SU-DHL-6 (cell line): ENCODE results near the gene TNFRSF12A.

Experiments used
- H2AFZ ChIP-seq: fragments of 200-600 bp; sonication (generic); 2 replicates; pipeline ENCODE4 v1.6.1; 2014; ENCODE audit warnings: low read depth, mild to moderate bottlenecking, moderate library complexity, mixed read lengths, antibody characterized with exemption, low read length; ENCODE audit not compliant: severe bottlenecking
- H3F3A ChIP-seq: fragments of 200-600 bp; shearing (Covaris generic); 2 replicates; pipeline ENCODE4 v1.6.0; 2016; ENCODE audit warnings: antibody characterized with exemption, mild to moderate bottlenecking; ENCODE audit not compliant: insufficient read depth
- H3K27ac ChIP-seq: fragments of 200-600 bp; sonication (generic); 2 replicates; pipeline ENCODE4 v1.5.1; 2016; ENCODE audit warnings: low read depth, mild to moderate bottlenecking, low read length, moderate library complexity, mixed read lengths
- H3K27me3 ChIP-seq: fragments of 200-600 bp; sonication (generic), shearing (Covaris generic); 2 replicates; pipeline ENCODE4 v1.6.0; 2014; ENCODE audit warnings: mild to moderate bottlenecking, low read length
- H3K36me3 ChIP-seq: fragments of 200-600 bp; sonication (generic); 2 replicates; pipeline ENCODE4 v1.6.1; 2014; ENCODE audit warnings: mild to moderate bottlenecking, low read length, mixed read lengths
- H3K4me2 ChIP-seq: fragments of 300-600, 200-600 bp; shearing (Covaris generic), sonication (generic); 2 replicates; pipeline ENCODE4 v1.6.0; 2014; ENCODE audit warnings: low read length, low read depth, mild to moderate bottlenecking; ENCODE audit not compliant: poor library complexity, severe bottlenecking
- H3K4me3 ChIP-seq: fragments of 200-600 bp; sonication (generic); 2 replicates; pipeline ENCODE4 v1.5.1; 2014; ENCODE audit warnings: antibody characterized with exemption, low read length, mild to moderate bottlenecking, mixed read lengths; ENCODE audit not compliant: insufficient read depth, poor library complexity, severe bottlenecking
- H3K79me2 ChIP-seq: fragments of 200-600 bp; sonication (generic); 2 replicates; pipeline ENCODE4 v1.6.1; 2014; ENCODE audit warnings: mild to moderate bottlenecking, low read length, moderate library complexity; ENCODE audit not compliant: insufficient read depth
- H3K9ac ChIP-seq: fragments of 200-600 bp; sonication (generic); 2 replicates; pipeline ENCODE4 v1.7.0; 2014; ENCODE audit warnings: mild to moderate bottlenecking, low read length
- H3K9me2 ChIP-seq: fragments of 200-600 bp; sonication (generic); replicated peaks from 2 replicates; pipeline ENCODE4 v1.6.1; 2014; ENCODE audit warnings: low read length; ENCODE audit not compliant: insufficient read depth
- H3K9me3 ChIP-seq: fragments of 200-600 bp; sonication (generic); 2 replicates; pipeline ENCODE4 v1.6.1; 2014; ENCODE audit warnings: low read length, mixed read lengths; ENCODE audit not compliant: insufficient read depth
- H4K20me1 ChIP-seq: fragments of 200-600 bp; sonication (generic); 2 replicates; pipeline ENCODE4 v1.6.1; 2014; ENCODE audit warnings: low read depth, mild to moderate bottlenecking, antibody characterized with exemption, low read length, moderate library complexity, mixed read lengths
- EZH2phosphoT487 ChIP-seq: fragments of 200-600 bp; sonication (generic), shearing (Covaris generic); conservative IDR thresholded peaks from 2 replicates; pipeline ENCODE4 v1.6.1; 2018; ENCODE audit warnings: mild to moderate bottlenecking, antibody characterized with exemption, low read length, moderate library complexity, mixed read lengths
- TF ChIP-seq, protein P1 (sequence below): fragments of 200-600 bp; sonication (generic); IDR thresholded peaks from one replicate; pipeline ENCODE4 v1.5.1; 2017; ENCODE audit warnings: antibody characterized with exemption, mild to moderate bottlenecking, low read length, moderate library complexity; ENCODE audit not compliant: insufficient read depth, poor library complexity, severe bottlenecking

TNFRSF12A gene

GRCh38 chr16:3007059-3007956 is 12.9 kb upstream of the TNFRSF12A start:
- H3K9ac ChIP-seq, result no peak overlapping the region
- H3K9me2 ChIP-seq, result no peaks in the 10 kb centered on the region
- no peaks in the 10 kb centered on the region for H4K20me1 ChIP-seq
- no peaks in the 10 kb centered on the region for H3F3A ChIP-seq
- no peak overlapping the region for H3K4me3 ChIP-seq
- no peak overlapping the region for H3K27ac ChIP-seq
- H3K79me2 ChIP-seq, result no peaks in the 10 kb centered on the region
- H3K36me3 ChIP-seq, result no peaks in the 10 kb centered on the region
- H2AFZ ChIP-seq, result no peak overlapping the region
- no peaks in the 10 kb centered on the region for H3K9me3 ChIP-seq
- H3K27me3 ChIP-seq, result no peaks in the 10 kb centered on the region
- no peak for TF ChIP-seq EZH2phosphoT487
- TF ChIP-seq, protein P1, sequence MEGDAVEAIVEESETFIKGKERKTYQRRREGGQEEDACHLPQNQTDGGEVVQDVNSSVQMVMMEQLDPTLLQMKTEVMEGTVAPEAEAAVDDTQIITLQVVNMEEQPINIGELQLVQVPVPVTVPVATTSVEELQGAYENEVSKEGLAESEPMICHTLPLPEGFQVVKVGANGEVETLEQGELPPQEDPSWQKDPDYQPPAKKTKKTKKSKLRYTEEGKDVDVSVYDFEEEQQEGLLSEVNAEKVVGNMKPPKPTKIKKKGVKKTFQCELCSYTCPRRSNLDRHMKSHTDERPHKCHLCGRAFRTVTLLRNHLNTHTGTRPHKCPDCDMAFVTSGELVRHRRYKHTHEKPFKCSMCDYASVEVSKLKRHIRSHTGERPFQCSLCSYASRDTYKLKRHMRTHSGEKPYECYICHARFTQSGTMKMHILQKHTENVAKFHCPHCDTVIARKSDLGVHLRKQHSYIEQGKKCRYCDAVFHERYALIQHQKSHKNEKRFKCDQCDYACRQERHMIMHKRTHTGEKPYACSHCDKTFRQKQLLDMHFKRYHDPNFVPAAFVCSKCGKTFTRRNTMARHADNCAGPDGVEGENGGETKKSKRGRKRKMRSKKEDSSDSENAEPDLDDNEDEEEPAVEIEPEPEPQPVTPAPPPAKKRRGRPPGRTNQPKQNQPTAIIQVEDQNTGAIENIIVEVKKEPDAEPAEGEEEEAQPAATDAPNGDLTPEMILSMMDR, result no peak
- no peak overlapping the region for H3K4me2 ChIP-seq

DNA sequence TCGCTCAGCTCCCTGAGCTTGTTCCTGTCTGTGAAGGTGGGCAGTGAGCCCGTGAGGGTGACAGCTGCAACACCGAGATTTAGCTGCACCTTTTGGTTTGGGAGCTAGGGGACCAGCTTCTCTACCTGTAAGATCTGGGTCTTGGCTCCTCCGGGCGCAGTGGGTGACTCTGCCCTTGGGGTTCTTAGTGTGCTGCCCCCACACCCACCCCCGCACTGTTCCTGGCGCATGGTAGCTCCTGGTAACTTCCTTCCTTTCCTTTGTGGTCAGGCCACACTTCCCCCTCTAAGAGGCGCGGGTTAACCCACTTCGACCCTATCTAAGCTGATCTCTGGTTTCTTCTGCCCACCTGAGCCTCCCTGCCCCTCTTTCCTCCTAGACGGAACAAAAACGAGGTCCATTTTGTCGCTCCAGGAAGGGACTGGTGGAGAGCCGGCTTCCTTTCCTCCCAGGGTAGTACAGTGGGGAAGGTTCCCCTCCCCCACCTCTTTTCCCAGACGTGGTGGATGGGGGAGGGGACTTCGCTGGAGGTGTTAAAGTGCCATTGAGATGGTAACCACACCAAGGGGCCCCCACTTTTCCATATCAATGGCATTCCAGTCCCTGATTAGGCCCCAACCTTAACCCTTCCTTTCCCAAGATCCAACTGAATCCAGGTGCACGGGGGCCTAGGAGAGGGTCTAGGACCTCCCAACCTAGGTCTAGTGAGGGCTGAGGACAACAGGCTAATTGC is 12.0 kb upstream of the TNFRSF12A start:
- no peaks in the 10 kb centered on the region for H3K79me2 ChIP-seq
- no peak overlapping the region for H3K4me2 ChIP-seq
- H3K9me2 ChIP-seq, result no peaks in the 10 kb centered on the region
- no peaks in the 10 kb centered on the region for H3F3A ChIP-seq
- no peaks in the 10 kb centered on the region for H3K9me3 ChIP-seq
- H3K27me3 ChIP-seq, result no peaks in the 10 kb centered on the region
- H3K27ac ChIP-seq, result no peak overlapping the region
- TF ChIP-seq, protein P1, result no peak
- TF ChIP-seq EZH2phosphoT487, result no peak
- H3K36me3 ChIP-seq, result no peaks in the 10 kb centered on the region
- H2AFZ ChIP-seq, result no peak overlapping the region
- H4K20me1 ChIP-seq, result no peaks in the 10 kb centered on the region
- no peak overlapping the region for H3K4me3 ChIP-seq
- no peak overlapping the region for H3K9ac ChIP-seq

DNA sequence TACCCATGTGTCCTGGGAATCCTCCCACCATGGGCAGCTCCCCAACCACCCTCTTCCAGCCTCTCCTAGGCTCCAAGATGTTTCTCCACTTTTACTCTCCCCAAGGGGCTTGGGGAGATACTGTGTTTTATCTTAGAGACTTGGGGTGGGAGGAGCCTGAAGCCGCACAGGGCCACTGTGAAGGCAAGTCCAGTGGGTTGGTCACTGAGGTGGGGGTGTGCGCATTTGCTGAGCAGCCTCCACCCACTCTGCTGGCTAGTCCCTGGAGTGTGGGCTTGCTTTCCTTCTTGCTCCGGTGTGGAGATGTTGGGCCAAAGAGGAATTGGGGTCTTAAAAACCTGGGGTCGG is 11.5 kb upstream of the TNFRSF12A start:
- TF ChIP-seq EZH2phosphoT487, result no peak
- TF ChIP-seq, protein P1, result no peak
- Histone ChIP-seq H3K36me3 (no peaks in the 10 kb centered on the region), H3K9me2 (no peaks in the 10 kb centered on the region), H3K27ac (no peak overlapping the region), H3F3A (no peaks in the 10 kb centered on the region), H3K9me3 (no peaks in the 10 kb centered on the region), H3K4me3 (no peak overlapping the region), H3K4me2 (no peak overlapping the region), H4K20me1 (no peaks in the 10 kb centered on the region), H2AFZ (no peak overlapping the region), H3K79me2 (no peaks in the 10 kb centered on the region), H3K27me3 (no peaks in the 10 kb centered on the region), H3K9ac (no peak overlapping the region)
